ENCODE results near the gene ZNF232.
"Not testable (repeated sequence)": the region's sequence is repeated elsewhere in the genome, so short reads cannot be mapped to it uniquely, and the experiment has no call there.

The ZNF232 gene

GRCh38 chr17:5111402-5112204 lies at the start of gene ZNF232:
Gene ZNF232, minus strand, starts transcription at chr17:5111878. Its CDS starts 56 bp downstream, at chr17:5111822.
- peak; percentile 86 to 97 for DNase-seq

GRCh38 chr17:5160702-5161101 lies 49.0 kb upstream of the ZNF232 start:
- DNase-seq = not testable (repeated sequence)

GRCh38 chr17:5146122-5146521 lies 34.4 kb upstream of the ZNF232 start:
- DNase-seq = not testable (repeated sequence)

GRCh38 chr17:5142877-5143276 lies 31.2 kb upstream of the ZNF232 start:
- DNase-seq = not testable (repeated sequence)

GRCh38 chr17:5139458-5139732 lies 27.7 kb upstream of the ZNF232 start:
- no peak for DNase-seq

GRCh38 chr17:5138616-5139457 lies 27.2 kb upstream of the ZNF232 start:
- DNase-seq = no peak

GRCh38 chr17:5138198-5138544 lies 26.5 kb upstream of the ZNF232 start:
- DNase-seq = not testable (repeated sequence)

GRCh38 chr17:5137511-5138197 lies 26.0 kb upstream of the ZNF232 start:
- DNase-seq = not testable (repeated sequence)

GRCh38 chr17:5136580-5137412 lies 25.1 kb upstream of the ZNF232 start:
- DNase-seq = not testable (repeated sequence)

- no peak for DNase-seq
Observed at GRCh38 chr17:5135726-5136579, 24.3 kb upstream of the ZNF232 start.

GRCh38 chr17:5135131-5135712 lies 23.5 kb upstream of the ZNF232 start:
- not testable (repeated sequence) for DNase-seq

GRCh38 chr17:5134571-5134970 lies 22.9 kb upstream of the ZNF232 start:
- DNase-seq = not testable (repeated sequence)

- DNase-seq = not testable (repeated sequence)
Observed at GRCh38 chr17:5133961-5134360, 22.3 kb upstream of the ZNF232 start.

- no peak for DNase-seq
Observed at GRCh38 chr17:5133311-5133710, 21.6 kb upstream of the ZNF232 start.

GRCh38 chr17:5132503-5133225 lies 21.0 kb upstream of the ZNF232 start:
- DNase-seq = not testable (repeated sequence)

- DNase-seq = not testable (repeated sequence)
Observed at GRCh38 chr17:5131799-5132502, 20.3 kb upstream of the ZNF232 start.

- no peak for DNase-seq
Observed at GRCh38 chr17:5131146-5131715, 19.6 kb upstream of the ZNF232 start.

- DNase-seq = not testable (repeated sequence)
Observed at GRCh38 chr17:5130687-5131086, 19.0 kb upstream of the ZNF232 start.

GRCh38 chr17:5130261-5130660 lies 18.6 kb upstream of the ZNF232 start:
- not testable (repeated sequence) for DNase-seq
